ENCODE results near the gene SREBF2. TPM values are rescaled to one million over a fixed set of nuclear protein-coding genes. Genes with fewer than 3 reads are reported as not detected.

SREBF2 gene
- total RNA-seq, 1 donor from 2014 or later, result 129 TPM

- H3K36me3 Mint-ChIP-seq, result peaks cover 10% of the 10 kb centered on the region
- H3K9me3 Mint-ChIP-seq, result no peaks in the 10 kb centered on the region
- H3K4me3 Mint-ChIP-seq, result no peak overlapping the region
- no peaks in the 10 kb centered on the region for H3K27me3 Mint-ChIP-seq (ENCODE audit: low read depth)
- H3K27ac Mint-ChIP-seq, result peak overlapping the region; percentile 84
- H3K4me1 Mint-ChIP-seq, result peaks cover 36% of the 10 kb centered on the region
- no peak for TF ChIP-seq CTCF (IDR thresholded peaks at IDR 0.05; ENCODE audit: unreplicated experiment)
- no peak for DNase-seq (ENCODE audit: low spot score in 2 of 2, unreplicated experiment in 2 of 2)
Measured at GRCh38 chr22:41844513-41844912, 11.6 kb downstream of the SREBF2 start.

DNA sequence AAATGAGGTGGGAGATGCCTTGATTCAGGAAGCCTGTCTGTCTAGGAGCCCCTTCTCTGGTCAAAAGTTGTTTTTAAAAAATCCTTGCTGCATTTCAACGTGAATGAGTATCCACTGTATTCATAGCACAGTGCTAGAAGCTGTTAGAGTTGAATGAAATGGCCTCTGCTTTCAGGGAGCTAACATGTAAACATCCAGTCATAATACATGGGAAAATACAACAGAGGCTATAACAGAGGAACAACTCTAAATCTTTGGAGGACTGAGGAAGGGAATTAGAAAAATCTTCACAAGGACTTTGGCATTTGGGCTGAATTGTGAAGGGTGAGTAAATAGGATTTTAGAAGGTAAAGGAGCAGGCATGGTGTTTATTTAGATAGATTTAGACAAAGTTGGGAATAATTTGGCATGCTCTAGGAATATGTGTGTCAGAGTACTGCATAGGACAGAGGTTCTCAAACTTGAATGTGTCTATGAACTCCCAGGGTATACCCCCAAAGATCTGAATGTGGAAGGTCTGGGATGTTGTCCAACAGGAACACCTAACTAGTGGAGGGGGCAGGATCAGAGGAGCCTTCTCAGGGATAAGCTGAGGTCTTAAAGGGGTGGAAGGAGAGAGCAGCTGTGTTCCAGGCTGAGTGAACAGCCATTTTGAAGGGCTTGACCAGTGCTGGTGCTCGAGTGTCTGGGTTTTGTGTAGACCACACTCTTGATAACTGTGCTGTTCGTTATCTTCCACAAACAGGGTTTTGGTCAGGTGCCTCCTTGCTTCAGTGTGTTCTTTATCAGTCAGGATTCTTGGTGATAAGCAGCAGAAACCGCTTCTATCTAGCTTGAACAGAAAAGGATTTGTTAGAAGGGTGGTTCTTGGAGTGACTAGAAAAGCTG, 12.7 kb downstream of the SREBF2 start:
- no peak for DNase-seq (ENCODE audit: low spot score in 2 of 2, unreplicated experiment in 2 of 2)
- no peaks in the 10 kb centered on the region for H3K9me3 Mint-ChIP-seq
- peaks cover 7% of the 10 kb centered on the region for H3K36me3 Mint-ChIP-seq
- H3K27me3 Mint-ChIP-seq (ENCODE audit: low read depth), result no peaks in the 10 kb centered on the region
- H3K4me3 Mint-ChIP-seq, result no peak overlapping the region
- peaks cover 36% of the 10 kb centered on the region for H3K4me1 Mint-ChIP-seq
- peak overlapping the region; percentile 72 for H3K27ac Mint-ChIP-seq
- TF ChIP-seq CTCF (IDR thresholded peaks at IDR 0.05; ENCODE audit: unreplicated experiment), result no peak

DNA sequence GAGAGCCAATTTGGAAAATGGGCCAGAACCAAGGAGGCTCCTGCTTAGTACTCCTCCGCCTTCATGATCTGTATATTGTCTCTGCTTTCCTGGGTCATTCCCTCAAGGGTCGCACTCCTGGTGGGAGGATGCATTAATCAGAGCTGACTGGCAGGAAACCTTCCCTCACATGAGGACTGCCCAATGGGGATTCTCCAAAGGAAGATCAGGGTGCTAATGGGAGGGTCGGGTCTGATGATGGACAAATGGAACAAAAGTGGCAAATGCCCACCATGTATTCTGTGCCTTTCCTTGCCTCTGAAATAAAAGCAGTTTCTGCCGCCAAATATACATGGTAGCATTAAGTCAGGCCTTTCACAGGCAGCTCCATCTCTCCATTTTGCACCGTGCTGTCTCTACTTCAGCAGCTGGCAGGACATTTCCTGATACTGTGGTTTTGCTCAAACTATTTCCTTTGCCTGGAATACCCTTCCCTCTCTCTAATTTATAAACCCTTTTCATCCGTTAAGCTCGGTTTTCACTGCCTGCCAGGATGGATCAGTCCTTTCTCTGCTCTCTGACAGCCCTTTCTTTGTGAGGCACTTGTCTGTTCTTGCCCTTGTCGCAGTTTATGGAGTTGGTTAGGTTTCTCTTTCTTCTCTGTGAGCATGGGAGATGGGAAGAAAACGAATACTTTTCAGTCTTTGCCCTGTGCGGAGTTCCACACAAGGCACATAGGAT, 13.5 kb downstream of the SREBF2 start:
- Mint-ChIP-seq H3K27ac (peak overlapping the region; percentile 72), H3K9me3 (no peaks in the 10 kb centered on the region), H3K36me3 (peaks cover 7% of the 10 kb centered on the region), H3K4me3 (no peak overlapping the region), H3K27me3 (ENCODE audit: low read depth) (no peaks in the 10 kb centered on the region), H3K4me1 (peaks cover 34% of the 10 kb centered on the region)
- no peak for TF ChIP-seq CTCF (IDR thresholded peaks at IDR 0.05; ENCODE audit: unreplicated experiment)
- DNase-seq (ENCODE audit: low spot score in 2 of 2, unreplicated experiment in 2 of 2), result no peak

DNA sequence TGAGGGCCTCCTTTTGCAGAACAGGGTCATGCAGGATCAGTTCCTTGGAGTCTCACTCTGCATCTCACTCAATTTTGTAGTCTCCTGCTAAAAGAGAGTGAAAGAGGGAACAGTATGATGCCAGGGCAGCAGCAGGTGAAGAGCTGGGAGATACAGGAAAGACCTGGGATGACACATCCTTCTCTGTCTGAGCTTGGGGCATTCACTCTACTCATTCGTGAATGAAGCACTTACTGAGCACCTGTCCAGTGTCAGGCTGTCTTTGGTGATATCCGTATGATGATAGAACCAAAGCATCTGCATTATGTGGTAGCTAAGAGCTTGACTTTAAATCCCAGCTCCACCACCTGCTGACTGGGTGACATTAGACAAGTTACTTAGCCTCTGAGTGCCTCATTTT, 14.4 kb downstream of the SREBF2 start:
- no peak for DNase-seq (ENCODE audit: low spot score in 2 of 2, unreplicated experiment in 2 of 2)
- no peak for TF ChIP-seq CTCF (IDR thresholded peaks at IDR 0.05; ENCODE audit: unreplicated experiment)
- no peak overlapping the region for H3K4me3 Mint-ChIP-seq
- H3K27ac Mint-ChIP-seq, result peak overlapping the region; percentile 72
- peaks cover 34% of the 10 kb centered on the region for H3K4me1 Mint-ChIP-seq
- H3K9me3 Mint-ChIP-seq, result no peaks in the 10 kb centered on the region
- no peaks in the 10 kb centered on the region for H3K27me3 Mint-ChIP-seq (ENCODE audit: low read depth)
- H3K36me3 Mint-ChIP-seq, result peaks cover 7% of the 10 kb centered on the region

- DNase-seq (ENCODE audit: low spot score in 2 of 2, unreplicated experiment in 2 of 2), result no peak
- Mint-ChIP-seq H3K36me3 (peaks cover 3% of the 10 kb centered on the region), H3K9me3 (no peaks in the 10 kb centered on the region), H3K27me3 (ENCODE audit: low read depth) (no peaks in the 10 kb centered on the region), H3K4me3 (no peak overlapping the region), H3K27ac (peak overlapping the region; percentile 47), H3K4me1 (peaks cover 39% of the 10 kb centered on the region)
- TF ChIP-seq CTCF (IDR thresholded peaks at IDR 0.05; ENCODE audit: unreplicated experiment), result no peak
Measured at GRCh38 chr22:41848468-41848867, 15.6 kb downstream of the SREBF2 start.
